GM19372 (cell line): Measurements from ENCODE around the gene HPD.

Experiments
- ATAC-seq: cut with Tn5 transposase; IDR thresholded peaks from one replicate; pipeline ENCODE4 v1.9.1; 2021; ENCODE audit warnings: mild to moderate bottlenecking, low read depth, moderate library complexity; ENCODE audit not compliant: unreplicated experiment

HPD gene

GRCh38 chr12:121829250-121829918, 29.3 kb downstream of the HPD start:
- no peak for ATAC-seq

- ATAC-seq, result no peak
Measured at GRCh38 chr12:121828826-121829225, 29.8 kb downstream of the HPD start.

- ATAC-seq, result no peak
Measured at GRCh38 chr12:121828306-121828705, 30.4 kb downstream of the HPD start.

GRCh38 chr12:121827351-121828099, 31.1 kb downstream of the HPD start:
- no peak for ATAC-seq

- no peak for ATAC-seq
Measured at GRCh38 chr12:121826318-121827150, 32.1 kb downstream of the HPD start.

GRCh38 chr12:121825041-121825523, 33.6 kb downstream of the HPD start:
- no peak for ATAC-seq

- no peak for ATAC-seq
Measured at GRCh38 chr12:121823727-121824115, 34.9 kb downstream of the HPD start.

- no peak for ATAC-seq
Measured at GRCh38 chr12:121823101-121823726, 35.4 kb downstream of the HPD start.

- no peak for ATAC-seq
Measured at GRCh38 chr12:121822393-121823100, 36.1 kb downstream of the HPD start.

GRCh38 chr12:121820056-121820455, 38.6 kb downstream of the HPD start:
- ATAC-seq, result no peak

GRCh38 chr12:121819212-121819949, 39.3 kb downstream of the HPD start:
- no peak for ATAC-seq

- no peak for ATAC-seq
Measured at GRCh38 chr12:121817648-121818043, 41.0 kb downstream of the HPD start.

GRCh38 chr12:121816925-121817647, 41.6 kb downstream of the HPD start:
- ATAC-seq, result no peak

GRCh38 chr12:121815263-121815662, 43.4 kb downstream of the HPD start:
- ATAC-seq, result no peak

- no peak for ATAC-seq
Measured at GRCh38 chr12:121814429-121815119, 44.1 kb downstream of the HPD start.

GRCh38 chr12:121813951-121814350, 44.7 kb downstream of the HPD start:
- ATAC-seq, result no peak

GRCh38 chr12:121812921-121813896, 45.5 kb downstream of the HPD start:
- ATAC-seq, result no peak
